LNCaP clone FGC (cell line): ENCODE measurements around the gene CCDC157.
A peak's percentile ranks its signal among the peaks of the same experiment; 100 is the strongest.
"Not testable (repeated sequence)": the region's sequence is repeated elsewhere in the genome, so short reads cannot be mapped to it uniquely, and the experiment has no call there.

Source experiments
- DNase-seq: peaks from one replicate; pipeline ENCODE4 v3.0.0-alpha.2; 2011; ENCODE audit warnings: low read depth
- H3K4me3 ChIP-seq: 2 replicates; pipeline ENCODE4 v1.5.1; 2011; ENCODE audit warnings: mild to moderate bottlenecking, low read depth, low read length, control low read depth
- TF ChIP-seq, protein P1 (sequence below): IDR thresholded peaks from 2 replicates; pipeline ENCODE4 v1.5.1; 2012; ENCODE audit warnings: mild to moderate bottlenecking; ENCODE audit not compliant: control insufficient read depth, insufficient read depth; ENCODE audit errors: extremely low read depth

CCDC157 gene

DNA sequence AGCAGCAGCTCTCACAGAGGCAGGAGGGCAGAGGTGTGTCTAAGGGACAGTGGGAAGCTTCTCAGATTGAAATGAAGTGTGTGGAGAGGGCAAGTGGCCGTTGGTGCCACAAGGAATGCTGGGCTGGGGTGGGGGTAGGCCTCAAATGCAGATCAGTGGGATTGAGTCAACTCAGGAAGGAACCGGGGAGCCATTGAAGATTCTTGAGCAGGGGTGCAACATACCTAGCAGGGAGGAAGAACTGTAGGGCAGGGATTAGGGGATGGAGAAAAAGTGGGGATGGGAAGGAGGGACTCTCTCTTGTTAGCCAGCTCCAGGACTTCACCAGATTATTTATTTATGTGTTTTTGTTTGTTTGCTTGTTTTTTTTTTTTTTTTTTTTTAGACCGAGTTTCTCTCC is 37.1 kb downstream of the CCDC157 start:
- TF ChIP-seq, protein P1, sequence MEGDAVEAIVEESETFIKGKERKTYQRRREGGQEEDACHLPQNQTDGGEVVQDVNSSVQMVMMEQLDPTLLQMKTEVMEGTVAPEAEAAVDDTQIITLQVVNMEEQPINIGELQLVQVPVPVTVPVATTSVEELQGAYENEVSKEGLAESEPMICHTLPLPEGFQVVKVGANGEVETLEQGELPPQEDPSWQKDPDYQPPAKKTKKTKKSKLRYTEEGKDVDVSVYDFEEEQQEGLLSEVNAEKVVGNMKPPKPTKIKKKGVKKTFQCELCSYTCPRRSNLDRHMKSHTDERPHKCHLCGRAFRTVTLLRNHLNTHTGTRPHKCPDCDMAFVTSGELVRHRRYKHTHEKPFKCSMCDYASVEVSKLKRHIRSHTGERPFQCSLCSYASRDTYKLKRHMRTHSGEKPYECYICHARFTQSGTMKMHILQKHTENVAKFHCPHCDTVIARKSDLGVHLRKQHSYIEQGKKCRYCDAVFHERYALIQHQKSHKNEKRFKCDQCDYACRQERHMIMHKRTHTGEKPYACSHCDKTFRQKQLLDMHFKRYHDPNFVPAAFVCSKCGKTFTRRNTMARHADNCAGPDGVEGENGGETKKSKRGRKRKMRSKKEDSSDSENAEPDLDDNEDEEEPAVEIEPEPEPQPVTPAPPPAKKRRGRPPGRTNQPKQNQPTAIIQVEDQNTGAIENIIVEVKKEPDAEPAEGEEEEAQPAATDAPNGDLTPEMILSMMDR = no peak
- no peak overlapping the region for H3K4me3 ChIP-seq
- DNase-seq = no peak

DNA sequence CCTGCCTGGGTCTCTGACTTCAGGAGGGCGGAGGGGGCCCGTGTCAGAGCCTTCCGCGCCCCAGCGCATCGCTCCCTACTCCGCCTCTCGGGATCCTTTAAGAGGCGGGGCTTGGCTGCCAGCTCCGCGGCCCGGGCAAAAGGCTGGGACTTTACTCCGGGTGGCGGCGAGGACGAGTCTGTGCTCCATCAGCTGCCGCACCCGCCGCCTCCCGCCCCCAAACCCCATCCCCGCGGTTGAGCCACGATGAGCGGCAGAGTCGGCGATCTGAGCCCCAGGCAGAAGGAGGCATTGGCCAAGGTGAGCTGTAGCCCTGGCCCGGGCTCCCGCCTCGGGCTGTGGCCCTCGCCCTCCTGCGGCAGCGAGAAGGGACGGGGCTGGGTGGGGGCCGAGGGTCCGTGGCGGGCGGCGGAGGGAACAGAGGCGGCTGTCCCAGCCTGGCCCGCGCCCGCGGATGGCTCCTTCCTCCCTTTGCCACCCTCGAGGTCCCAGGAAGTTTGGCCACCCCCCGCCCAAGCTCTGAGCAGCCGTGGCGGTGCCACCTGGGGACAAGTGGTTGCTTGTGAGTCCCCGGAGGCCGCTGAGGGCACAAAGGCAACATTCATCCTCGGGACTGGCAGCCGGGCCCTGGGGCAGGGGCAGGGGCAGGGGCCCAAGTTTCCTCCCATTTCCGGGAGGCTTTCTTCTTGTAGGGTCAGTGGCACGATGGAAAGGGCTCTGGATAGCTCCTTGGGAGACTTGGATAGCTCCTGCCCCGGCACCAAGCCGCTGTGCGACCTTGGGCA is 40.3 kb downstream of the CCDC157 start, which contains the start of gene SEC14L2:
Gene SEC14L2 (plus strand): TSS at position 148 of the 785 bp plus-strand sequence. CDS start 99 bp downstream, at position 247.
- no peak for DNase-seq
- TF ChIP-seq, protein P1 = no peak

DNA sequence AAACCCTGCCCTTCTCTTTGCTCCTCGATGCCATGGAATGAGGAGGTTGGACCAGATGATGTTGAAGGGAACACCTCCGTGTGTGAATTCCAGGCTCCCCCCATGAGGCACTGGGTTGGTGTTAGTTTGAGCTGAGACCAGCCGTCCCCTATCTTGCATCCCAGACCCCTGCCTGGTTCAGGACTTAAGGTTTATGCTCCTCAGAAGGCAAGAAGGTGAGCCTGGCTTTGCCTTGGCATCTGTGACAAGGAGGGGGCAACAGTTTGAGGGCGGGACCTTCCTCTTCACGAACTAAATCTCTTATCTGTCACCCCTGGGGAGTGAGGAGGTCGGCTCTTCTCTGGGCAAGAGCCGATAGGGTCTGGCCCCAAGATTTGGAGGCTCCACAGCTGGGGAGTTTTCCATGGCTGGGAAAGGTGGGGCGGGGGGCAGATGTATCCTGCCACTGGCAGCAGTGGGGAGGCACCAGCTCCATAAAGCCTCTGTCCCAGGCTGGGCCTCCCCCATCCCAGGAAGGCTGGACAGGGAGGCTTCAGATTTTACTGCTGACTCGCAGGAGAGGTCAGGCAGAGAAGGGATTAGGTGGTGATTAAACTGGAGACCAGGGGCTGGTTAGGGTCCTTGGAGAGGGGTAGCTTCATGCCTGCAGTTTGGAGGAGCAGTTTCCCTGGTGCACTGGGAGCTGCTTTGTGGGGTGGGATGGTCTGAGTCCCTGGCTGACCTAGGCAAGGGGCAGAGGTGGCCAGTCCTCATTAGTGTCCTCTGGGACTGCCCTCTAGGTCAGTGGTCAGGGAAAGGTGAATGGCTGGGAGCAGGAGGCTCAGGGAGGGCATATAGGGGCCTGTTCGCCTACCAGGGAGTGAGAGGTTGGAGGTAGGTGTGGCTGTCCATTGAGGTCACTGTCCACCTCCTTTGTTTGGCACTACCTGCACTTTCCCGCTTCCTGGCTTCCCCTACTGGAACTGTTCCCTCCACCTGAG is 41.1 kb downstream of the CCDC157 start:
- peak overlapping the region; percentile 64 for H3K4me3 ChIP-seq
- no peak for DNase-seq
- TF ChIP-seq, protein P1 = no peak

More for the DNA sequence above, 40.3 kb downstream of the CCDC157 start, which contains the start of gene SEC14L2:
- peak within 1 kb of the TSS; percentile 64 for H3K4me3 ChIP-seq

DNA sequence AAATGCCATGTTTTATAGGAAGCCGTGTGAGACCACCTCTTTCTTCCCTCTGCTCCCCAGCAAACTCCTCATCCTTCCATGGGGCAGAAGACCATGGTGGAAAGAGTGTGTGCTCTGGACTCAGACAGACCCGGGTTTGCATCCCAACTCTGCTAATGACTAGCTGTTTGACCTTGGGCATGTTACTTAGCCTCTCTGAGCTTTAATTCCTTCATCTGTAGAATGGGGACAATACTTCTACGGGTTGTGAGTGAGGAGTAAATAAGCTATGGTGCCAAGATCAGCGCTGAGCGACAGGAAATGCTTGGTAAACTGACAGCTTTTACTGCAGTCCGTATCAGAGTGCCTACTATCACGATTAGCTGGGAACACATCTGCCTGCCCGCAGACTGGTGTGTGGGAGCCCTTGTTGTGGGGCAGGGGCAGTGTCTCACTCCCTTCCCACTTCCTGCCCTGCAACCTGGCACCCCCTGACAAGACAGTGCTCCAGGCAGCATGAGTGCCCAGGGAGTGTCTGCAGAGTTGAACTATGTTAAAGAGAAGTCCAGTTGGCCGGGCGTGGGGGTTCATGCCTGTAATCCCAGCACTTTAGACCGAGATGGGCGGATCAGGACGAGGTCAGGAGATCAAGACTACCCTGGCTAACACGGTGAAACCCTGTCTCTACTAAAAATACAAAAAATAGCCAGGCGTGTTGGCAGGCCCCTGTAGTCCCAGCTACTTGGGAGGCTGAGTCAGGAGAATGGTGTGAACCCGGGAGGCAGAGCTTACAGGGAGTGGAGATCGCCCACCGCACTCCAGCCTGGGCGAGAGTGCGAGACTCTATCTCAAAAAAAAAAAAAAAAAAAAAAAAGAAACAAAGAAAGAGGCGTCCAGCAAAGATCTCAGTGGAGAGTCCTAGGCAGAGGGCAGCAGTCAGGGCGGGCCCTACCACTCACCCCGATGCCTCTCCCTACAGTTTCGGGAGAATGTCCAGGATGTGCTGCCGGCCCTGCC is 42.2 kb downstream of the CCDC157 start:
- TF ChIP-seq, protein P1 = no peak
- DNase-seq = no peak
- no peak overlapping the region for H3K4me3 ChIP-seq

DNA sequence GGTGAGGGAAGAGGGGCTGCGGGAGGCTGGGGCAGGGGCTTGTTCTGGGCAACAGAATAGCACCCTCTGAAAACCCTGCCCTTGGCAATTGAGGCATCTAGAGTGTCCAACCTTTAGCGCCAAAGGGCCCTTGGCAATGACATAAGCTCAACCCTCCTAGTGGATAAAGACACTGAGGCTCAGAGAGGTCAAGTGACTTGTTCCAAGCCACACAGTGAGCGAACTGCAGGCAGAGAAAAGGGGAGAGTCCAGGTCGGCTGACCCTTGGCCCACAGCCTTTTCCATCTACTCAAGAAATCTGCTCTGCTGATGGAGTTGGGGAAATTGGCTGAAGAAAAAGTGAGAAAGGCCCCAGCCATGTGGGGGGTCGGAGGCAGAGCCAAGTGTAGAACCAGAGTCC is 42.9 kb downstream of the CCDC157 start:
- TF ChIP-seq, protein P1 = no peak
- DNase-seq = no peak
- no peak overlapping the region for H3K4me3 ChIP-seq

DNA sequence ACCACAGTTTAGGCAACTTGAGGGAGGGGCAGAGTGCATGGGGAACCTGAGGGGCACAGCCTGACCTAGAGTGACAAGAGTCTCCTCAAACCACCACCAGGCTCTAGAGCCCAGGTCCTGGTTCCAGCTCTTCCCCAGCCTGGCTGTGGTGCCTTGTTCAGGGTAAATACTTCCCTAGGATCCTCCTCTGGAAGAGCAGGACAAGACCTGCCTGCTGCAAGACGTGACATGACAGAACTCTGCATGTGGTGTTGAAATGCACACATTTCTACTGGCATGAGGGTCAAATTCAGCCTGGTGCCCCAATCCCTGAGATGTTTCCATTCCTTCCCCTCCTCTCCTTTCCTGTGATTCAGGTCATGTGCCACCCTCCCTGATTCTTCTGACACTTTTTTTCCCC is 43.4 kb downstream of the CCDC157 start:
- no peak overlapping the region for H3K4me3 ChIP-seq
- no peak for DNase-seq
- TF ChIP-seq, protein P1 = no peak

DNA sequence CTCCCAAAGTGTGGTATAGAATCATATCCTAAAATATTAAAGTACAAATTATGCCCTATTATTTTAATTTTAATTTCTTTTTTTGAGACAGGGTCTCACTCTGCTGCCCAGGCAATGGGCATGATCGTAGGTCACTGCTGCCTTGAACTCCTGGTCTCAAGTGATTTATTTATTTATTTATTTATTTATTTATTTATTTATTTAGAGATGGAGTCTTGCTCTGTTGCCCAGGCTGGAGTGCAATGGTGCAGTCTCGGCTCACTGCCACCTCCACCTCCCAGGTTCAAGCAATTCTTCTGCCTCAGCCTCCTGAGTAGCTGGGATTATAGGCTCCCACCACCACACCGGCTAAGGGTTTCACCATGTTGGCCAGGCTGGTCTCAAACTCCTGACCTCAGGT is 44.2 kb downstream of the CCDC157 start:
- DNase-seq, H3K4me3 ChIP-seq: not testable (repeated sequence)
